ENCODE data around the gene VKORC1L1.
"Not testable (repeated sequence)": the region's sequence is repeated elsewhere in the genome, so short reads cannot be mapped to it uniquely, and the experiment has no call there.

VKORC1L1 gene

DNA sequence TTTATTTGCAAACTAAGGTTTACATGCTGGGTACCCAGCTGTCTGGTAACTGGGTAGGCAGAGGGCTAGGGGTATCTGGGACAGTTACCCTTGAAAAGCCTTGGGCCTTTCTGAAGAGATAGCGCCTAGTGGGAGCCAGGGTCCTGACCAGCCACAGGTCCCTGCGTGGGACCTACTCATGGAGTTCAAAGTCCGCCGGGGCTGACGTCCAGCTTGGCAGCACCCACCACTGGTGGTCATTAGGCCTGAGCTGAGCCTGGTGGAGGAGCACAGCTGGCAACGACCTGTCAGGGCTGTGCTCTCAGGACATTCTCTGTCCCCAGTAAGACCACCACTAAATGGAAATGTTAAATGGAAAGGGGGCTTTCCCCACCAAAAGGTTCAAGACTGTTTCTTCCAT, 89.2 kb downstream of the VKORC1L1 start:
- no peaks in the 10 kb centered on the region for H3K4me1 ChIP-seq (ENCODE audit: insufficient read depth, poor library complexity, severe bottlenecking)
- DNase-seq (ENCODE audit: low spot score) (no peak), ATAC-seq (ENCODE audit: low read depth) (no peak)
- H3K4me3 ChIP-seq (ENCODE audit: severe bottlenecking): no peak overlapping the region
- H3K36me3 ChIP-seq (ENCODE audit: low read depth): peaks cover 76% of the 10 kb centered on the region
- no peaks in the 10 kb centered on the region for H3K27me3 ChIP-seq (ENCODE audit: insufficient read depth, poor library complexity, severe bottlenecking)
- TF ChIP-seq, protein P1, sequence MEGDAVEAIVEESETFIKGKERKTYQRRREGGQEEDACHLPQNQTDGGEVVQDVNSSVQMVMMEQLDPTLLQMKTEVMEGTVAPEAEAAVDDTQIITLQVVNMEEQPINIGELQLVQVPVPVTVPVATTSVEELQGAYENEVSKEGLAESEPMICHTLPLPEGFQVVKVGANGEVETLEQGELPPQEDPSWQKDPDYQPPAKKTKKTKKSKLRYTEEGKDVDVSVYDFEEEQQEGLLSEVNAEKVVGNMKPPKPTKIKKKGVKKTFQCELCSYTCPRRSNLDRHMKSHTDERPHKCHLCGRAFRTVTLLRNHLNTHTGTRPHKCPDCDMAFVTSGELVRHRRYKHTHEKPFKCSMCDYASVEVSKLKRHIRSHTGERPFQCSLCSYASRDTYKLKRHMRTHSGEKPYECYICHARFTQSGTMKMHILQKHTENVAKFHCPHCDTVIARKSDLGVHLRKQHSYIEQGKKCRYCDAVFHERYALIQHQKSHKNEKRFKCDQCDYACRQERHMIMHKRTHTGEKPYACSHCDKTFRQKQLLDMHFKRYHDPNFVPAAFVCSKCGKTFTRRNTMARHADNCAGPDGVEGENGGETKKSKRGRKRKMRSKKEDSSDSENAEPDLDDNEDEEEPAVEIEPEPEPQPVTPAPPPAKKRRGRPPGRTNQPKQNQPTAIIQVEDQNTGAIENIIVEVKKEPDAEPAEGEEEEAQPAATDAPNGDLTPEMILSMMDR (IDR thresholded peaks at IDR 0.05; ENCODE audit: poor library complexity, severe bottlenecking): no peak
- no peaks in the 10 kb centered on the region for H3K9me3 ChIP-seq (ENCODE audit: severe bottlenecking)
- no peak overlapping the region for H3K27ac ChIP-seq (ENCODE audit: poor library complexity, severe bottlenecking)

DNA sequence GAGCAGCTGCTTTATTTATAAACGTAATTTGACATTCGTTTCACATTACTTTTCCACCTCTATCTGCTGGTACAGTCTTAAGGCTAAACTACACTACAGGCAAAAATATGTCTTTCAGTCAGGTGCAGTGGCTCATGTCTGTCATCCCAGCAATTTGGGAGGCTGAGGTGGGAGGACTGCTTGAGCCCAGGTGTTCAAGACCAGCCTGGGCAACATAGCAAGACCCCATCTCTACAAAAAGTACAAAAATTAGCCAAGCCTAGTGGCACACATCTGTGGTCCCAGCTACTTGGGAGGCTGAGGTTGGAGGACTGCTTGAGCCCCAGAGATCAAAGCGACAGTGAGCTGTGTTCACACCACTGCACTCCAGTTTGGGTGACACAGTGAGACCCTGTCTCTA, 91.8 kb downstream of the VKORC1L1 start:
- not testable (repeated sequence) for H3K4me3 ChIP-seq (ENCODE audit: severe bottlenecking); H3K9me3 ChIP-seq (ENCODE audit: severe bottlenecking); H3K27me3 ChIP-seq (ENCODE audit: insufficient read depth, poor library complexity, severe bottlenecking); H3K27ac ChIP-seq (ENCODE audit: poor library complexity, severe bottlenecking); ATAC-seq (ENCODE audit: low read depth); H3K4me1 ChIP-seq (ENCODE audit: insufficient read depth, poor library complexity, severe bottlenecking); DNase-seq (ENCODE audit: low spot score)
- peaks cover 88% of the 10 kb centered on the region for H3K36me3 ChIP-seq (ENCODE audit: low read depth)

DNA sequence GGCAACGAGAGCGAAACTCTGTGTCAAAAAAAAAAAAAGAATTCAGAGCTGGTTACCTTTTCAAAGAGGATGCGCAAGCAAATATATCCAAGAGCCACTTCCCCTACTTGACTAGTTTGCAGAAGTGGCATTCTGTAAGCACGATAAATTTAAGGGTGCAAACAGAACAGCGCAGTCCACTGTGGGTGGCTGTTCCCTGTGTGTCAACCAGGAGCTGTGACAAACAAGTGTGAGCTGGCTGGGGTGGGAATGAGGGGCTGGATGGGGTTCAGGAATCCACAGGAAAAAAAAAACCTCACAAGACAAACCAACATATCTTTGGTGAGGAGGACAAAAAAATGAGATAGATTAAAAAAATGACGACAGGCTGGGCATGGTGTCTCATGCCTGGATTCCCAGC, 93.3 kb downstream of the VKORC1L1 start:
- DNase-seq (ENCODE audit: low spot score): no peak
- Histone ChIP-seq H3K27me3 (ENCODE audit: insufficient read depth, poor library complexity, severe bottlenecking) (no peaks in the 10 kb centered on the region), H3K4me3 (ENCODE audit: severe bottlenecking) (no peak overlapping the region), H3K4me1 (ENCODE audit: insufficient read depth, poor library complexity, severe bottlenecking) (no peaks in the 10 kb centered on the region), H3K9me3 (ENCODE audit: severe bottlenecking) (no peaks in the 10 kb centered on the region), H3K27ac (ENCODE audit: poor library complexity, severe bottlenecking) (no peak overlapping the region), H3K36me3 (ENCODE audit: low read depth) (peaks cover 86% of the 10 kb centered on the region)
- no peak for ATAC-seq (ENCODE audit: low read depth)
- TF ChIP-seq, protein P1 (IDR thresholded peaks at IDR 0.05; ENCODE audit: poor library complexity, severe bottlenecking): no peak

DNA sequence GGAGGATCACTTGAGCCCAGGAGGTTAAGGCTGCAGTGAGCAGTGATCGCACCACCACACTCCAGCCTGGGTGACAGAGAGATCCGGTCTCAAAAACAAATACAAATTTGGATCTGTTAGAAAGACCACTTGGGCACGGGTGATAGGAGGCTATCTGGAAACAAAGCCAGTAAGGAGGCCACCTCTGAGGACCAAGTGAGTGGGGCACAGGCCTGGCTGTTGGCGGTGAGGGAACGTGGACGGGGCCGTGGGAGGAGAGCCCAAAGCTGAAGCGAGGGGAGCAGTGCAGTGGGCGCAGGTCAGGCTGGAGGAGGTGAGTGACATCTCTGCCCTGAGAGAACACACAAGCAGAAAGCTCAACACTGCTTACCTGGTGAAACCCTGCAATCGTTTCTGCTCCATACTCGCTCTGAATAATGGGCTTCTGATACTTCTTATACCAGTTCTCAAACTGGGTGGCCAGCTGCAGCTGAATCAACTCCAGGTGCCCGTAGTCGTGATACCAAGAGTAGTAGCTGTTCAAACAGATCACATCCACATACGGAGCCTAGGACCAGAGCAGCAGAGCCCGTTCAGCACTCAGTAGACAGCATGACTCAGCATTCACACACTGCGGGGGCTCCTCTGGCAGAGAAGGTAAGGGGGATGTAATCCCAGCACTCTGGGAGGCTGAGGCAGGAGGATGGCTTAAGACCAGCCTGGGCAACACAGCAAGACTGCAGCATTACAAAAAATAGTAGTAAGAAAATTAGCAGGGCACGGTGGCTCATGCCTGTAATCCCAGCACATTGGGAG, 94.7 kb downstream of the VKORC1L1 start:
- Histone ChIP-seq H3K4me1 (ENCODE audit: insufficient read depth, poor library complexity, severe bottlenecking) (no peaks in the 10 kb centered on the region), H3K27me3 (ENCODE audit: insufficient read depth, poor library complexity, severe bottlenecking) (no peaks in the 10 kb centered on the region), H3K36me3 (ENCODE audit: low read depth) (peaks cover 90% of the 10 kb centered on the region), H3K9me3 (ENCODE audit: severe bottlenecking) (no peaks in the 10 kb centered on the region), H3K4me3 (ENCODE audit: severe bottlenecking) (no peak overlapping the region), H3K27ac (ENCODE audit: poor library complexity, severe bottlenecking) (no peak overlapping the region)
- ATAC-seq (ENCODE audit: low read depth): no peak
- no peak for DNase-seq (ENCODE audit: low spot score)
- TF ChIP-seq, protein P1 (IDR thresholded peaks at IDR 0.05; ENCODE audit: poor library complexity, severe bottlenecking): no peak

DNA sequence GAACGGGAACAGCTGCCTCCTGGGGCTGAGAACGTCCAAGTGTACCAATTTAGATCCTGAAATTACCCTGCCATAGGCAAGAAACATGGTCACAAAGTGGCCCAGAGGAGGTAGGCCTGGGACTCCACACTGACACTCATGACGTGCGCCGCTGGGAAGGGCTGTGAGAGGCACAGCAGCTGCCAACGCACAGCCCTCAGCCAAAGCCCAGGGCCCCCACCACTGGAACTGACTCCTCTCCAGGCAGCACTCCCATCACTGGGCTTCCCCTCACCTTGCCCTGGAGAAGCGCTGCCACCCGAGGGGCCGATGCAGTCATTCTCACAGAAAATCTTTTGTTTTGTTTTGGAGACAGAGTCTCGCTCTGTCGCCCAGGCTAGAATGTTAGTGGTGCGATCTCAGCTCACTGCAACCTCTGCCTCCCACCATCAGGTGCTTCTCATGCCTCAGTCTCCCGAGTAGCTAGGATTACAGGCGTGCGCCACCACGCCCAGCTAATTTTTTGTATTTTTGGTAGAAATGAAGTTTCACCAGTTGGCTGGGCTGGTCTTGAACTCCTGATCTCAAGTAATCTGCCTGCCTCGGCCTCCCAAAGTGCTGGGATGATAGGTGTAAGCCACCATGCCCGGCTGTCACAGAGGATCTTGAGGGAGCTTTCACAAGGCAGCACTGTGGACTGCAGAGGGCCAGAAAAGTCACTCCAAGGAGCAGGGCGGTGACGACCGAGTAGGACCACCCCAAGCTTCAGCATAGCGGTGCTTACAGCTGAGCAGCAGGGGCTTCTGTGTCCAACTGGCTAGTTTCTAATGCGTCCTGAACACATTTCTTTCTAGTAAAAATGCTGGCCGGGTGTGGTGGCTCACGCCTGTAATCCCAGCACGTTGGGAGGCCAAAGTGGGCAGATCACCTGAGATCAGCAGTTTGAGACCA, 95.6 kb downstream of the VKORC1L1 start:
- TF ChIP-seq, protein P1 (IDR thresholded peaks at IDR 0.05; ENCODE audit: poor library complexity, severe bottlenecking): no peak
- H3K36me3 ChIP-seq (ENCODE audit: low read depth): peaks cover 92% of the 10 kb centered on the region

More for the DNA sequence above, 95.6 kb downstream of the VKORC1L1 start:
- DNase-seq (ENCODE audit: low spot score) (no peak), ATAC-seq (ENCODE audit: low read depth) (no peak)
- H3K4me3 ChIP-seq (ENCODE audit: severe bottlenecking): no peak overlapping the region
- H3K9me3 ChIP-seq (ENCODE audit: severe bottlenecking): no peaks in the 10 kb centered on the region
- H3K27me3 ChIP-seq (ENCODE audit: insufficient read depth, poor library complexity, severe bottlenecking): no peaks in the 10 kb centered on the region
- no peaks in the 10 kb centered on the region for H3K4me1 ChIP-seq (ENCODE audit: insufficient read depth, poor library complexity, severe bottlenecking)
- H3K27ac ChIP-seq (ENCODE audit: poor library complexity, severe bottlenecking): no peak overlapping the region

All from RWPE2 (cell line).